IPS-18c (cell line): ENCODE measurements around the gene CAPG.
"Not testable (repeated sequence)": the region's sequence is repeated elsewhere in the genome, so short reads cannot be mapped to it uniquely, and the experiment has no call there.

Source experiments
- H3K4me3 ChIP-seq: 2 replicates; pipeline ENCODE4 v1.7.0; 2013; ENCODE audit warnings: low read depth, mild to moderate bottlenecking, low read length, moderate library complexity; ENCODE audit not compliant: insufficient read depth
- H3K9me3 ChIP-seq: one replicate; pipeline ENCODE4 v1.6.1; 2013; ENCODE audit warnings: mild to moderate bottlenecking, low read length, moderate library complexity; ENCODE audit not compliant: control insufficient read depth, insufficient read depth

CAPG gene

DNA sequence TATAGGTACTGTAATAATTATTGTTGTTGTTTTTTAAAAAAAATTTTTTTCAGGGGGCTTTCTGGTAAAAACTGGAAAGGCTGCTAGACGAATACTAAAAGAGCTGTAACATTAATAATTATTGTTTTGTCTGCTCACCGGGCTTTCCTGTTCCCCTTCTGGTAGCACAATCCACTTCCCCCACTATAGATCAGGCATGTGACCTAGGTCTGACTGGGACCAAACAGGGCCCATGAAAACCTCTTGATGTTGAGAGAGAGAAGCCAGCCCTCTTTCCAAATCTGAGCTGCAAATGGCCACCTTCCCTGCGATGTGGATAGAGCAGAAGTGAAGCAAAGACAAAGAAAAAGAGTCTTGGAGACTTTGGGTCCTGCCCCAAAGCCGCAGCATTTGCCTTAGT, 31.7 kb upstream of the CAPG start:
- no peak overlapping the region for H3K4me3 ChIP-seq

DNA sequence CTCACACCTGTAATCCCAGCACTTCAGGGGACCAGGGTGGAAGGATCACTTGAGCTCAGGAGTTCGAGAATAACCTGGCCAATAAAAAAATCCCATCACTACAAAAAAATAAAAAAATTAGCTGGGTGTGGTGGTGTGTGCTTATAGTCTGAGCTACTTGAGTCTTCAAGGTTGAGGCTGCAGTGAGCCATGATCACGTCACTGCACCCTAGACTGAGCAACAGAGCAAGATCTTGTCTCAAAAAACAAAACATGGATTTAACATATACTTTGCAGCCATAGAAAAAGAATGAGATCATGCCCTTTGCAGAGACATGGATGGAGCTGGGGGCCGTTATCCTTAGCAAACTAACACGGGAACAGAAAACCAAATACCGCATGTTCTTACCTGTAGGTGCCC, 30.6 kb upstream of the CAPG start:
- Histone ChIP-seq H3K4me3 (no peak overlapping the region), H3K9me3 (peaks cover 3% of the 10 kb centered on the region)

More for the DNA sequence above, 31.7 kb upstream of the CAPG start:
- peaks cover 3% of the 10 kb centered on the region for H3K9me3 ChIP-seq

DNA sequence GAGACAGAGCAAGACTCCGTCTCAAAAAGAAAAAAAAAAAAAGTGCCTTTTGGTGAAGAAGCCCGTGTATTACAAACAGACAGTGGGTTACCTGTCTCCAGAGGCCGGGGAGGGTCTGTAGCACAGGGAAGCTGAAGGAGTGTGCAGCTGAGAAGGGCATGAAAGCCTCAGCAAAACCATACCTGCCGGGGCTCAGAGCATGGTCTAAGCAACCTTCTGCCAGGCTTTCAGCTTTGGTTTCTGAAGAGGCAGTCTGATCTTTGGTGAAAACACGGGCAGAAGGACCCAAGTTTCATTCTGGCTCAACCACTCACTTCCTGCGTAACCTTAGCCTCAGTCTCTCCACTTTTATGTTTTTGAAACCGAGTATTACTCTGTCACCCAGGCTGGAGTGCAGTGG, 29.8 kb upstream of the CAPG start:
- Histone ChIP-seq H3K9me3 (peaks cover 3% of the 10 kb centered on the region), H3K4me3 (no peak overlapping the region)

DNA sequence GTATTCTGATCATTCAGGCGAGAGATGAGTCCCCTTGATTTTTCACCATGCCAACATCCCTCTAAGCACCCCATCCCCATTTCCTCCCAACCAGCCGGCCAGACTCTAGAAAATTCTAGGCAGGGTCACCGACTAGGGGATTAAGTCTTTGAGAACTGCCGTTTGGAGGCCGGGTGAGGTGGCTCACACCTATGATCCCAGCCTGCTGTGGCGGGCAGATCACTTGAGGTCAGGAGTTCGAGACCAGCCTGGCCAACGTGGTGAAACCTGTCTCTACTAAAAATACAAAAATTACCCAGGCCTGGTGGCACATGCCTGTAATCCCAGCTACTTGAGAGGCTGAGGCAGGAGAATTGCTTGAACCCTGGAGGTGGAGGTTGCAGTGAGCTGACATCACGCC, 29.4 kb upstream of the CAPG start:
- H3K9me3 ChIP-seq, H3K4me3 ChIP-seq: not testable (repeated sequence)

DNA sequence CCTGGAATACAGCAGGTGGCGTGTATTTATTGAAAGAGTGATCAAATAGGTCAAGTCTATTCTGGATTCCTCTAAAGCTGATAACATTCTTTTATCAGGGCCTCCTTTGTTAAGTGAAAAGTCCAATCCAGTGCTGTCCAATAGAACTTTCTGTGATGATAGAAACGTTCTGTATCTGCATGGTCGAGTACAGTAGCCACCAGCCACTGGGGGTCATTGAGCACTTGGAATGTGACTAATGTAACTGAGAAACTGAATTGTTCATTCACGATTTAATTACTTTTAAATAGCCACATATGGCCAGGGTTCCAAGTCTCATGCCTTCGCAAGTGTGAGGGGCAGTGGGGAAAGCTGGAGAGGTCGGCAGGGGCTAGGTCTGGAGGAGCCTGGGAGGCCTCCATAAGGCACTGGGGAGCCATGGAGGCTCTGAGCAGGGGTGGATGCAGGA, 28.9 kb upstream of the CAPG start:
- H3K9me3 ChIP-seq = no peaks in the 10 kb centered on the region
- H3K4me3 ChIP-seq = no peak overlapping the region

DNA sequence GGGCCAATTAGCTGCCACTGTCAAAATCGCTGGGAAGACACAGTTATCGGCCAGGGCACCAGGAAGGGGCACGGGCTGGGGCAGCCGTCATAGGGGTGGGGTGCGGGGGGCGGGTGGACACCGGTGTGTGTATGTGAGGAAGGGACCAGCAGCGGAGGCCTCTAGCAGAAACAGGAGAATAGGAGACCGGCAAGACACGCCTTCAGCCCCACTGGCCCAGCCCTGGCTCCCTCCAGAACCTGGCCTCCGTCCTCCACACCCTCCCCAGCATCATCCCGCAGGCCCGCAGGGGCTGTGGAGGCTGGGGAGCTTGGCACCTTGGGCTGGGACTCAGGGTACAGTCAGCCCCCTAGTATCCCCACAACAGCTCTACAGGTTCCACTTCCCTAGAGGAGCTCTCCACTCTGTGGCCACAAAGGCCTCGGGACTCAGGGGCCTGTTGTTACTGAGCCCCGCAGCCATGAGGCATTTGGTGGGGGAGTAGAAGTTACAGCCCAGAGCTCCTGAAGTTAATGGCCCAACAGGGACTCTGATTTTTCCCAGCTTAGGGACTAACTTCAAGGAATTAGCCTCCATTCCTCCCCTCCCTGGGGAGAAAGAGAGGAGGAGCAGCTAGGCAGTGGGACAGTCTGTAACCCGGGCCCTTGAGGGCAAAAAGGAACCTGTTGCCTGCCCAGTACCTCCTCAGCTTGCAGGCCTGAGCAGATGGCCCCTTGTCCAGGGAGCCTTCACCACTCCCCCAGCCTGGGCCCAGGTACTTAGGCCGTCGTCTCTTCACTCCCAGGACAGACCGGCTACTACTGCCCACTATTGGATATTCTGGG, 28.2 kb upstream of the CAPG start:
- peak overlapping the region; percentile 38; the same call in 1 of the 2 replicates for H3K4me3 ChIP-seq
- H3K9me3 ChIP-seq = no peaks in the 10 kb centered on the region

DNA sequence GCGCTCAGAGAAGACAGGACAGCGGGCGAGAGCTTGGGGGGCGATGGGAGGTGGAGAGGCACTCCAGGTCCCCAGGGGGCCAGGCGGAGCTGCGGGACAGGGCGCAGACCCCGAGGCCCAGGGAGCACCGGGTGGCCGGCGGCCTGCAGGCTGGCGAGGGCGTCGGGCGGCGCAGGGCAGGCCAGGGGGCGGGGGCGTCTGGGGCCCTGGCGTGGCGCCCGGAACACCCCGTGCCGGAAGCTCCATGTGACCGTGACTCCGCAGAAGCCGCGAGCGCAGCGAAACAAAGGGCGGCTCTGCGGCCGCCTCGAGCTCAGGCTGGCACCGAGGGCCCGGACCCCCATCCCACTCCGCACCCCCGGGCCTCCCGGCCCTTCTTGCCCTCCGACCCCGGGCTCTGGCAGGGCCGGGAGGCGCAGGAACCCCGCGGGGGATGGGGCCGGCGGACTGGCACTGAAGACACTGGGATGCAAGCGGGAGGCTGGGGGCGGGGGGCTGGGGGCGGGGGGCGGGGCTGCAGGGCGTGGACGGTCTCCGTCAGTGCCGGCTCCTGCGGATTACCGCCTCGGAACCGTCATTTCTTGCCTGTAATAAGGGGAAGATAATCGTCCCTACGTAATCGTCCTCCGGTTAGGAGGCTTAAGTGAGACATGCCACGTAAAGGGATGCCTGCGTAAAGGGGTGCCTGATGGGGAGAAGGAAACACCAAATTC, 27.5 kb upstream of the CAPG start:
- H3K4me3 ChIP-seq = peak overlapping the region; percentile 47; the same call in 1 of the 2 replicates
- H3K9me3 ChIP-seq = no peaks in the 10 kb centered on the region

DNA sequence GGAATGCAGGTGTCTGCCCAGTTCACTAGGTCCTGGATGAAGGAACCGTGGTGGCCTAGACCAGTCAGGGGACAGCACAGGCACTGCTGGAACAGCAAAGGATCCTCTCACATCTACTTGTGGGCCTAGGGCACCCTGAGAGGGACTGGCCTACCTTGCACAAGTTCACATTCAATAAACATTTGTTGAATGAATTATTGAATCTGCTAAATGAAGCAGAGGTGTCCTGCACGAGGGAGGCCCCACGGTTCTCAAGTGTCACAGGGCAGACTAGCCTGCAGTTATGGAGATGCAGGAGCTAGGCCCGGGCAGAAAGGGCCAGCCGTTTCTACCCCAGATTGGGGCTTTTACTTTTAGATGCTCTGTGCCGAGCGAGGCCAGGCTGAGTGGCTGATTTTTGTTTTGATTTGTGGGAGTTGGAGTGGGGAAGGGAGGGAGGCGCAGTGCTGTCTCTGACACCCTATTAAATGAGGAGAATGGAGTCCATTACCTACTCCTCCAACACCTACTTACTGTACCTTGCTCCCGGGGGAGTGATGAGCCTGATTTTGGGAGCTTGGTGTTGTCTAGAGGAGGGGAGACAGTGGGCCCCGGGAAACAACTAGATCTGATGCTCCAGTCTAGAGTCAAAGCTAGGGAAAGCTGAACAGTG, 26.8 kb upstream of the CAPG start:
- Histone ChIP-seq H3K9me3 (no peaks in the 10 kb centered on the region), H3K4me3 (peak overlapping the region; percentile 47; the same call in 1 of the 2 replicates)

DNA sequence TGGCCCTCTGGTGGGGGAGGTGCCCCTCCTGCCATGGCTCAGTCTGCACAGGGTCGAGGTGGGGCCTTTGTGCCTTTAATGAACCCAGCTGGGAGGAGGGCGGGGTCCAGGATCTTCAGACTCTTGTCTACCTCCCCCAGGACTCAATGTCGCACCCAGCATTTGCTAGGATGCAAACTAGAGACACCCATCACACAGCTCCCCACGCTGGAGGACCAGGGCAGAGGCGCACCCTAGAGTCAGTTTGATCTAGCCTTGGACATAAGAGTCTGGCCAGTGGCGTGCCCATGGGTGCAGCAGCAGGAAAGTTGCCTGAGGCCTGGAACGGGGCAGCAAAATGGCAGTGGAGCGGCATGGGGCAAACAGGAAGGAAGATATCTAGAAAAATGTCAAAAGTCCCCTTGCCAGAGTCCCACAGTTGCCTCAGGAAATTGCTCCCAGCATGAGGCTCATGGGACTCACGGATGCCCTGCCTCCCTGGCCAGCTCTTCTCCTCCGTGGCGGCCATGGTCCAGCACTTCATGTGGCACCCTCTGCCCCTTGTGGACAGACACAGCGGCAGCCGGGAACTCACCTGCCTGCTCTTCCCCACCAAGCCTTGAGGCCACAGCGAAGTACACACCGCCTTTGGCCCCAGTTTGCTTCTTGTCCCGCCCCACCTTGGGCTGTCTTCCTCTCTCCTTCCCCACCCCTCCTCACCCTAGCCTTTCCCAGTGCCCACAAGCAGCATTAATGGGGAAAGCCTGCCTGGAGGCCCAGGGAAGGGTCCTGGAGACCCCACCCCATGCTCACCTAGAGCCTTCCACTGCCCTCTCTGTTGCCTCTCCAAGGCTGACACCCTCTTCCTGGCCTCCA, 26.0 kb upstream of the CAPG start:
- Histone ChIP-seq H3K9me3 (no peaks in the 10 kb centered on the region), H3K4me3 (no peak overlapping the region)

DNA sequence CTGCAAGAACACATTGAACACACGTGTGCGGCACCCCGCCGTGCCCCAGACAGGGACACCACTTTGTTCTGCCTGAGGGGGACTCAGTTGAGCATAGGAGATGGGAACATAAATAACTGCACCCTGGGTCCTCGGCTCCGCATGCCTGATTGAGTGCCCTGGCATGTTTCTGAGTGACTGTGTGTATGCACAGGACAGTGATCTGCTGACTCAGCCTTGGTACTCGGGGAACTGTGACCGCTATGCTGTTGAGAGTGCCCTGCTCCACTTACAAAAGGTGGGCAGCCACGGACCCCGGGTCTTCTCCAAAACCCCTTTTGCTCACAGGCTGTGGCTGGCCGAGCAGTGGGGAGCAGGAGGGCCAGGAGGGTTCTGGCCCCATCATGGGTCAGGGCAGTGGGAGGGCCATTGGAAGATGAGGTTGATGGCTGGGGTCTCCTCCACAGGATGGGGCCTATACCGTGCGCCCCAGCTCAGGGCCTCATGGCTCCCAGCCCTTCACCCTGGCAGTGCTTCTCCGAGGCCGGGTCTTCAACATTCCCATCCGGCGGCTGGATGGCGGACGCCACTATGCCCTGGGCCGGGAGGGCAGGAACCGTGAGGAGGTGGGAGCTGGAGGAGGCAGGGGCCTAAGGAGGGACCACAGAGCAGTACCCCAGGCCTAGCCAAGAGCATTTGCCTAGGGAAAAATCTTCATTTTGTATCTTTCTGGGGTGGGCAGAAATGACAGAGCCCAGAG, 25.2 kb upstream of the CAPG start:
- no peak overlapping the region for H3K4me3 ChIP-seq
- H3K9me3 ChIP-seq = no peaks in the 10 kb centered on the region

DNA sequence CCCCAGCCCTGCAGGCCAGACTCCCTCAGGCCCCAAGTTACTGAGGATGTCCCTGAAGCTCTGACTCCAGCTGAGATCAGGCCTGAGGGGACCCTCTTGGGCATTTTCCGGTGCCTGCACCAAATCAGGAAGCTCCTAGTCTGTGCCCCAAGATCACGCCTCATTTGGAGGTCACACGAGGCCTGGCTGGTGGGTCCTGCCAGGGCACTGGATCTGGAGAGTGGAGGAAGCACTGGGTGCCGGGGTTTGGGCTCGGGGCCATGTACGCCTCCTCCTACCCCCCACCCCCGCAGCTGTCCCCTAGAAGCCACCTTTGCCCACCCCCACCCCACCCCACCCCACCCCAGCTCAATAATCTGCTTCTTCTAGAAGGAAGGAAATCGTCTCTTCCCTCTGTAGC, 24.5 kb upstream of the CAPG start:
- Histone ChIP-seq H3K9me3 (no peaks in the 10 kb centered on the region), H3K4me3 (no peak overlapping the region)

DNA sequence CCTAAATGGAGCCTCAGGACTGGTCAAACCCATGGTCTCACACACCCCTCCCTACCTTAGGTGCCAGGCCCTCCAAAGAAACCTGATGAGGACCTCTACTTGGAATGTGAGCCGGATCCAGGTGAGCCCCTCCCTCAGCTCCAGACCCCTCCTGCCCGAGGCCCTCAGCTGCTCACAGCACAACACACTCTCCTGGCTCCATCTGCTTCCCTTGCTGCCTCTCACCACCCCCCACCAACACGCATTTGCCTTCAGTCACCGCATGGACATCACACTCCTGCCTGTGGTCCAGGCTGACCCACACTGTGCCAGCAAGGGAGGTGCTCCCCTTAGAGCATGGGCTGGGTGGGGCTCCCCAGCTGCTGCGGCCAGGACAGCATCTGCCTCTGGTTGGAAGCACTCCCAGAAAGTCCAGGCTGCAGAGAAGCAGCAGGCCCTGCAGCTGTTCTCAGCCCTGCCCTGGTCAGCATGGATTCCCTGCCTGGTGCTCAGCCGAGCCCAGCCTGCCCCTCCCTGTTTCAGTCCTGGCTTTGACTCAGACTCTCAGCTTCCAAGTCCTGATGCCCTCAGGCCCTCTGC, 23.4 kb upstream of the CAPG start:
- H3K9me3 ChIP-seq = no peaks in the 10 kb centered on the region
- H3K4me3 ChIP-seq = no peak overlapping the region

DNA sequence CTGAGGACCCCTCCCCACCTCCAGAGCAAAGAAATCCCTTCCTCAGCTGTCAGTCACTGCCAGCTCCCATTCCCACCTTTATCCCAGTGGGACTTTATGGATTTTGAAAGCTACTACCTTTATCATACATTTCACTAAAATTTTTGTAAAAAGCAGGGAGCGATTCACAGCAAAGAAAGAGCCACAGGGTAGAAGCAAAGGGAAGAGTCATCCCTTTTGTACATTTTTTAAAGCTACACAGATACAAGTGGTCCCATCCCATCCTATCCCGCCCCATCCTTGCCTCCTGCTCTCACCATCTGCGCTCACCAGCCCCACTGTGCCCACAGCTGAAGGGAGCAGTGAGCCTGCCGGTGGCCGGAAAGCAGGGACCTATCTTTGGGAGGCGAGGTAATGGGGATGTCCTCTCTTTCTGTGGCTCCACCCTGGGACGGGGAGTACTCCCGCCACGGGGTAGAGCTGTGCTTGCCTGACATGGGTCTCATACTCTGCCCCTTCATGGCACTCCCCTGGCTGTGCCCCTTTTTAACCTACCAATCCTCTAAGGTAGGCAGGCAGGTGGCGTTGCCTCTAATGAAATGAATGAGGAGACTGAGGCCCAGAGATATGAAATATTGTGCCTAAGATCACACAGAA, 21.5 kb upstream of the CAPG start:
- Histone ChIP-seq H3K9me3 (no peaks in the 10 kb centered on the region), H3K4me3 (peak overlapping the region; percentile 53)

DNA sequence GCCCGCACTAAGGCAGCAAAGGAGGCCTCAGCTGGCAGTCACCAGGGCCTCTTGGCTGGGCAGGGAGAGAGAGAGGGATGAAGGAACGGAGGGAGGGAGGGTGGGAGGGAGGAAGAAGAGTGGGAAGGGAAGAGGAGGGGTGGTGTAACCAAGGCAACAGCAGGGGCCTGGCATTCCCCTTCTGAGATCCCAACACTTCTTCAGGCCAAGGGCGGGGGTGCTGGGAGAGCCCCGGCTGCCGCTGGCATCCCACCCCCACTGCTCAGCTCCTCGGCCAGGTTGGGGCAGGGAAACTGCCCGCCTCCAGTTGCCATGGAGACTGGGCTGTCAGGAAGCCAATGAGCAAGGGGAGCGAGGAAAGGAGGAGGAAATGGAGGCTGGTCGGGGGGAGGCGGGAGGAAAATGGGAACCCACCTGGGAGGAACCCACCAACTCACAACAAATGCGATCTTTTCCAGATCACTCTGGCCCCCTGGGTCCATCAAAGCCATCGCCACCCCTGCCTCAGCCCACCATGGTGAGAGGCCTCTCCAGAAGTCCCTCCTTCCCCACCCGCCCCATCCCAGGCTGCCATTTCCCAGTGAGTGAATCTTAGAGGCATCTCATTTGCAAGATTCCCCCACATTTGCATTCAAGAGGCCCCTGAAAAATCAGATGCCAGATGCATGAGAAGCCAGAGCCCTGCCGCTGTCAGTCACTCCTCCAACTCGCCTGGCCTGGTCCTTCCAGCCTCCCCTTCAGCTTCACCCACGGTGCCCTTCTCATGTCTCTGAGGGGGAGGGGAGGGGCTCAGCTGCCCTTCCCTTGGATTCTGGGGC, 20.8 kb upstream of the CAPG start:
- peak overlapping the region; percentile 53 for H3K4me3 ChIP-seq

DNA sequence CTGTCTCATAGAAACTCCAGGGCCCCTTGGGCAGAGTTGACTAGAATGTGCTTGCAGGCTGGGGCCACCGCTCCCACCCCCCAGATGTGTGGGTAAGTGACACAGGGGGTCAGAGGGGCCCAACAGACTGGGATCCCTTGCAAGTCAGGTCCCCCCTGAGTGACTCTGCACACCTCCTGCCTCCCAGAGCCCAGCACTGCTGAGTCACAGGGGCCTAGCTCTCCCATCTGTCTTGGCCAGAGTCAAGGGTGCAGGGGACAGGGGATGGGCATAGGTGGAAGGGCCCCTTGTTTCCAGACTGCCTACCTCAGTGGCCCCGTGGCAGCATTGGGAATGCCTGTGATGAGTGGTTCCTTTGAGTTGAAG, 19.7 kb upstream of the CAPG start:
- Histone ChIP-seq H3K9me3 (no peaks in the 10 kb centered on the region), H3K4me3 (no peak overlapping the region)

More for the DNA sequence above, 20.8 kb upstream of the CAPG start:
- no peaks in the 10 kb centered on the region for H3K9me3 ChIP-seq
